ENCODE results near the gene RBM47. TPM values are rescaled to one million over a fixed set of nuclear protein-coding genes. Genes with fewer than 3 reads are reported as not detected.

The RBM47 gene
- total and polyA plus RNA-seq, 9 of the 15 experiments (the other 6 are each of a cell fraction or from before 2014, with no cell fraction given) = 1.4 to 6.4 (median 3.3) TPM

GRCh38 chr4:40439519-40439918 is 190.1 kb downstream of the RBM47 start:
- ATAC-seq = no peak
- H3K79me2 ChIP-seq (ENCODE audit: control insufficient read depth, insufficient read depth, low read length) = no peaks in the 10 kb centered on the region
- H3K27me3 ChIP-seq (ENCODE audit: control insufficient read depth in 2 of 2, insufficient read depth in 2 of 2, low read length in 2 of 2) = no peaks in the 10 kb centered on the region
- H3K4me1 ChIP-seq (replicated peaks in 1 of 2; ENCODE audit: control insufficient read depth in 2 of 2, insufficient read depth in 2 of 2, low read length in 2 of 2) = peaks cover 0 to 7% of the 10 kb centered on the region in 2 experiments; a peak in 2 of 5 replicates
- no peak overlapping the region for H3K4me3 ChIP-seq
- no peaks in the 10 kb centered on the region for H3K9me1 ChIP-seq (ENCODE audit: control insufficient read depth, insufficient read depth, low read length)
- no peak overlapping the region for H2AFZ ChIP-seq (ENCODE audit: low read depth, low read length)
- no TSS peak for BruUV-seq (replicated peaks)
- H3K36me3 ChIP-seq (ENCODE audit: control insufficient read depth, insufficient read depth, low read length) = 0 out of 3 replicates have a peak, but pooled peaks cover 3% of the 10 kb centered on the region
- 0% methylated on average over 1 of the region's 1 CpG for WGBS (ENCODE audit: insufficient coverage, low coverage, missing lambda C conversion rate)
- H3K9ac ChIP-seq (ENCODE audit: insufficient read depth in 1 of 2, low read depth in 2 of 2, low read length in 2 of 2) = no peak overlapping the region
- TF ChIP-seq IRF1 (CRISPR knock-in tag; IDR thresholded peaks at IDR 0.05; ENCODE audit: borderline replicate concordance) (no peak), ATF3 (IDR thresholded peaks at IDR 0.05) (no peak), ATF3 (CRISPR knock-in tag; conservative IDR thresholded peaks at IDR 0.05) (no peak), ILK (tag; IDR thresholded peaks at IDR 0.05; ENCODE audit: borderline replicate concordance, low read depth) (no peak), MTA1 (IDR thresholded peaks at IDR 0.05; ENCODE audit: borderline replicate concordance) (no peak), PRDM10 (IDR thresholded peaks at IDR 0.05; ENCODE audit: partially characterized antibody) (no peak), HOXB6 (CRISPR knock-in tag; IDR thresholded peaks at IDR 0.05; ENCODE audit: borderline replicate concordance) (no peak), KLF1 (tag; IDR thresholded peaks at IDR 0.05) (no peak), CGGBP1 (CRISPR knock-in tag; IDR thresholded peaks at IDR 0.05) (no peak), FOXO4 (CRISPR knock-in tag; IDR thresholded peaks at IDR 0.05) (no peak), ZNF785 (CRISPR knock-in tag; IDR thresholded peaks at IDR 0.05) (no peak), ZNF277 (CRISPR knock-in tag; IDR thresholded peaks at IDR 0.05; ENCODE audit: borderline replicate concordance) (no peak), ZNF589 (CRISPR knock-in tag; IDR thresholded peaks at IDR 0.05; ENCODE audit: low read depth) (no peak)
- no peaks in the 10 kb centered on the region for H3K9me3 ChIP-seq (replicated peaks; ENCODE audit: control insufficient read depth, insufficient read depth, low read depth, low read length)
- ChIA-PET POLR2A (interaction anchor here (0.9 to 1.1 kb wide), 2 partner anchors 9 to 15 kb away, joined by 3 to 4 read pairs; no protein-coding TSS in a partner anchor), CTCF (ENCODE audit: low intra/inter-chr PET ratio) (no interaction called here)
- intact Hi-C loops (cut with micrococcal nuclease) = no loop called here
- no peak for DNase-seq (ENCODE audit: extremely low read depth in 1 of 4, low spot score in 3 of 4)
- H3K27ac ChIP-seq (ENCODE audit: extremely low read depth, low read depth, low read length) = no peak overlapping the region
- H4K20me1 ChIP-seq (replicated peaks; ENCODE audit: control insufficient read depth, insufficient read depth, low read length) = no peaks in the 10 kb centered on the region
- in situ Hi-C loops (cut with MboI) = no loop called here
- FAIRE-seq = no peak
- H3K4me2 ChIP-seq (ENCODE audit: insufficient read depth, low read length) = no peak overlapping the region
